Small intestine (tissue), 16 donors: ENCODE results near the gene REPS1. TPM values are rescaled to one million over a fixed set of nuclear protein-coding genes. Genes with fewer than 3 reads are reported as not detected.

Experiments used
- DNase-seq, 2 donors: peaks; one replicate each; pipeline versions ENCODE4 v3.0.0 to v3.0.0-alpha.2; 2013
- FAIRE-seq: peaks from 2 replicates; lab custom pipeline; 2012; peaks lifted over from hg19 to GRCh38; lab: Jason Lieb, UNC
- H3K27ac ChIP-seq, 3 donors: one replicate each; pipeline ENCODE4 v1.5.1; 2013; ENCODE audit warnings: low read length in 2 of 3, mild to moderate bottlenecking in 2 of 3, control low read depth in 1 of 3, inconsistent platforms in 1 of 3, low read depth in 1 of 3, moderate library complexity in 1 of 3
- H3K27me3 ChIP-seq, 3 donors: one replicate each; pipeline ENCODE4 v1.6.1; 2013; ENCODE audit warnings: low read length in 3 of 3, inconsistent platforms in 1 of 3; ENCODE audit not compliant: control insufficient read depth in 3 of 3, insufficient read depth in 3 of 3
- H3K36me3 ChIP-seq, 3 donors: one replicate each; pipeline ENCODE4 v1.6.1; 2013; ENCODE audit warnings: low read length in 3 of 3, inconsistent platforms in 1 of 3, low read depth in 1 of 3, mild to moderate bottlenecking in 1 of 3, moderate library complexity in 1 of 3; ENCODE audit not compliant: control insufficient read depth in 3 of 3, insufficient read depth in 2 of 3
- H3K4me1 ChIP-seq, 3 donors: one replicate each; pipeline ENCODE4 v1.6.1; 2013; ENCODE audit warnings: low read length in 2 of 3, inconsistent platforms in 1 of 3, low read depth in 1 of 3, mild to moderate bottlenecking in 1 of 3, moderate library complexity in 1 of 3; ENCODE audit not compliant: control insufficient read depth in 3 of 3, insufficient read depth in 2 of 3
- H3K4me3 ChIP-seq, 3 donors: one replicate each; pipeline ENCODE4 v1.5.1; 2013; ENCODE audit warnings: low read length in 3 of 3, control low read depth in 1 of 3, inconsistent platforms in 1 of 3, low read depth in 1 of 3, mild to moderate bottlenecking in 1 of 3, moderate library complexity in 1 of 3
- H3K9me3 ChIP-seq, 2 donors: one replicate each; pipeline ENCODE4 v1.6.1; 2013; ENCODE audit warnings: low read depth in 1 of 2, low read length in 1 of 2; ENCODE audit not compliant: control insufficient read depth in 2 of 2, insufficient read depth in 1 of 2
- WGBS, 3 donors: extraction: QIAGEN DNeasy Blood & Tissue Kit; methylation state at CpG; one replicate each; pipeline ENCODE4 v1.1.7; 2013; 5-methylcytosine and 5-hydroxymethylcytosine counted together
- long read RNA-seq, 10 donors: transcript quantifications; one replicate each; lab custom pipeline, GENCODE V29; 2026
- polyA plus RNA-seq, 4 donors: library from polyadenylated mRNA; stranded (reverse) in 3 of 4; unstranded in 1 of 4; fragments of 200-250 nt in 3 of 4; fragments of 120-200 nt in 1 of 4; gene quantifications; one replicate each; pipeline versions ENCODE4 v1.2.1 to v1.2.3, GENCODE V29; 2013
- donor health status: healthy with polysubstance abuse.
- donor health status: control.
- donor health status: control.
- donor health status: Bipolar disorder and iron deficiency.
- donor health status: healthy.

The REPS1 gene
- polyA plus RNA-seq, result 10 to 100 TPM; 18.7 to 47.1 (median 21.8) TPM
- long read RNA-seq, donor 1, full-length matches to known transcripts, result 10 of 17 reads
- long read RNA-seq, donor 1, partial matches to known transcripts, result 7 of 17 reads
- long read RNA-seq, donor 1, other reads (novel, unspliced or antisense), result 0 of 17 reads
- long read RNA-seq, donor 2, full-length matches to known transcripts, result 1 of 1 reads
- long read RNA-seq, donor 2, partial matches to known transcripts, result 0 of 1 reads
- long read RNA-seq, donor 2, other reads (novel, unspliced or antisense), result 0 of 1 reads
- long read RNA-seq, donor 3, result 0 reads
- long read RNA-seq, donor 4, result 0 reads
- long read RNA-seq, donor 5, full-length matches to known transcripts, result 4 of 4 reads
- long read RNA-seq, donor 5, partial matches to known transcripts, result 0 of 4 reads
- long read RNA-seq, donor 5, other reads (novel, unspliced or antisense), result 0 of 4 reads
- long read RNA-seq, donor 6, full-length matches to known transcripts, result 7 of 7 reads
- long read RNA-seq, donor 6, partial matches to known transcripts, result 0 of 7 reads
- long read RNA-seq, donor 6, other reads (novel, unspliced or antisense), result 0 of 7 reads
- long read RNA-seq, donor 7, partial matches to known transcripts, result 0 of 5 reads
- long read RNA-seq, donor 7, other reads (novel, unspliced or antisense), result 0 of 5 reads
- long read RNA-seq, donor 8, result 0 reads
- long read RNA-seq, donor 9, result 0 reads
- long read RNA-seq, donor 10, full-length matches to known transcripts, result 4 of 4 reads
- long read RNA-seq, donor 10, partial matches to known transcripts, result 0 of 4 reads
- long read RNA-seq, donor 10, other reads (novel, unspliced or antisense), result 0 of 4 reads

- 0 to 1% (median 0%) methylated on average over 61 to 105 of the region's 105 CpGs for WGBS, 3 donors
- H3K27me3 ChIP-seq, result no peaks in the 10 kb centered on the region
- H3K9me3 ChIP-seq, result no peaks in the 10 kb centered on the region
- DNase-seq (peak; percentile 90 to 95), FAIRE-seq (no peak)
- H3K4me1 ChIP-seq, result peaks cover 9 to 18% (median 10%) of the 10 kb centered on the region in 3 donors
- H3K4me3 ChIP-seq, result peak within 1 kb of the TSS; percentile 81 to 98 (median 97)
- H3K36me3 ChIP-seq, result no peaks in the 10 kb centered on the region
- peak within 1 kb of the TSS; percentile 86 to 97 (median 90) for H3K27ac ChIP-seq
These were observed at the start of gene REPS1 for GRCh38 chr6:138987643-138988468. REPS1 (minus strand) TSS chr6:138988253; CDS start chr6:138987682, 571 bp downstream.

GRCh38 chr6:139037490-139037889 is 49.4 kb upstream of the REPS1 start:
- DNase-seq, result no peak
- no peaks in the 10 kb centered on the region for H3K9me3 ChIP-seq
- no peak overlapping the region for H3K27ac ChIP-seq
- H3K4me3 ChIP-seq, result no peak overlapping the region
- FAIRE-seq, result no peak
- 87 to 98% (median 96%) methylated on average over 5 of the region's 5 CpGs for WGBS, 3 donors
- no peaks in the 10 kb centered on the region for H3K4me1 ChIP-seq
- H3K36me3 ChIP-seq, result peaks cover 0 to 48% (median 15%) of the 10 kb centered on the region in 3 donors
- no peaks in the 10 kb centered on the region for H3K27me3 ChIP-seq

- peak overlapping the region; percentile 4 to 93 (median 84) for H3K4me3 ChIP-seq
- 53 to 62% (median 58%) methylated on average over 9 of the region's 9 CpGs for WGBS, 3 donors
- peaks cover 0 to 16% (median 7%) of the 10 kb centered on the region in 3 donors for H3K4me1 ChIP-seq
- FAIRE-seq (no peak), DNase-seq (peak in 1 of 2 donors; percentile 40)
- no peaks in the 10 kb centered on the region for H3K27me3 ChIP-seq
- H3K27ac ChIP-seq, result peak overlapping the region in 1 of 3 donors; percentile 71
- peaks cover 0 to 13% (median 9%) of the 10 kb centered on the region in 3 donors for H3K36me3 ChIP-seq
- no peaks in the 10 kb centered on the region for H3K9me3 ChIP-seq
These were observed 42.3 kb upstream of the REPS1 start for GRCh38 chr6:139030228-139030963.

GRCh38 chr6:139029470-139030227 is 41.6 kb upstream of the REPS1 start:
- Histone ChIP-seq H3K4me1 (peaks cover 0 to 16% (median 7%) of the 10 kb centered on the region in 3 donors), H3K4me3 (peak overlapping the region; percentile 81 to 93 (median 84)), H3K36me3 (peaks cover 0 to 10% (median 6%) of the 10 kb centered on the region in 3 donors), H3K27ac (peak overlapping the region; percentile 71 to 93 (median 91)), H3K27me3 (no peaks in the 10 kb centered on the region), H3K9me3 (no peaks in the 10 kb centered on the region)
- FAIRE-seq, result no peak
- DNase-seq, result peak; percentile 83 to 85
- 1 to 4% (median 1%) methylated on average over 44 of the region's 44 CpGs for WGBS, 3 donors

- FAIRE-seq, result no peak
- Histone ChIP-seq H3K27me3 (no peaks in the 10 kb centered on the region), H3K9me3 (no peaks in the 10 kb centered on the region), H3K36me3 (peaks cover 0 to 7% (median 2%) of the 10 kb centered on the region in 3 donors), H3K4me1 (peaks cover 0 to 16% (median 7%) of the 10 kb centered on the region in 3 donors), H3K4me3 (peak within 1 kb of the TSS; percentile 81 to 93 (median 84)), H3K27ac (peak within 1 kb of the TSS; percentile 71 to 93 (median 91))
- 0% methylated on average over 46 to 77 of the region's 77 CpGs for WGBS, 3 donors
- DNase-seq, result peak; percentile 83 to 87
These were observed 40.8 kb upstream of the REPS1 start, which contains the start of gene ABRACL for GRCh38 chr6:139028658-139029469. ABRACL (plus strand) TSS chr6:139028745; CDS start chr6:139034161, 5,416 bp downstream.

- H3K36me3 ChIP-seq, result peaks cover 0 to 1% (median 0%) of the 10 kb centered on the region in 3 donors
- FAIRE-seq (no peak), DNase-seq (no peak)
- H3K27ac ChIP-seq, result peak overlapping the region; percentile 71 to 93 (median 91)
- H3K27me3 ChIP-seq, result no peaks in the 10 kb centered on the region
- H3K9me3 ChIP-seq, result no peaks in the 10 kb centered on the region
- 1 to 2% (median 2%) methylated on average over 14 of the region's 14 CpGs for WGBS, 3 donors
- peak overlapping the region; percentile 81 to 93 (median 84) for H3K4me3 ChIP-seq
- H3K4me1 ChIP-seq, result peaks cover 0 to 16% (median 7%) of the 10 kb centered on the region in 3 donors
These were observed 40.2 kb upstream of the REPS1 start for GRCh38 chr6:139028215-139028657.
